Measurements from ENCODE around the gene FCHO2.

- TF ChIP-seq POLR2AphosphoS5 (IDR thresholded peaks at IDR 0.05; ENCODE audit: low read depth, low read length) = no peak
- TF ChIP-seq REST (IDR thresholded peaks at IDR 0.05; ENCODE audit: insufficient read depth in 1 of 2, low read depth in 2 of 2, low read length in 2 of 2) = no peak
- TF ChIP-seq SIN3A (IDR thresholded peaks at IDR 0.05; ENCODE audit: borderline replicate concordance, insufficient read depth, low read length) = no peak
- no peak for TF ChIP-seq TAF1 (IDR thresholded peaks at IDR 0.05; ENCODE audit: borderline replicate concordance, insufficient read depth, low read length)
- no peak for TF ChIP-seq FOXP2 (optimal IDR thresholded peaks at IDR 0.05; ENCODE audit: borderline replicate concordance, extremely low read depth, extremely low read length, insufficient read depth)
Observed at GRCh38 chr5:73130811-73131210, 175.0 kb downstream of the FCHO2 start.
